GM18519 (cell line): Measurements from ENCODE around the gene INTS7.
"Not testable (repeated sequence)": the region's sequence is repeated elsewhere in the genome, so short reads cannot be mapped to it uniquely, and the experiment has no call there.

Source experiments
- ATAC-seq: cut with Tn5 transposase; IDR thresholded peaks from one replicate; pipeline ENCODE4 v1.9.1; 2021; ENCODE audit warnings: mild to moderate bottlenecking, moderate library complexity; ENCODE audit not compliant: unreplicated experiment, low FRiP score

Gene INTS7

GRCh38 chr1:211985556-211986264, 49.6 kb downstream of the INTS7 start:
- ATAC-seq: no peak

DNA sequence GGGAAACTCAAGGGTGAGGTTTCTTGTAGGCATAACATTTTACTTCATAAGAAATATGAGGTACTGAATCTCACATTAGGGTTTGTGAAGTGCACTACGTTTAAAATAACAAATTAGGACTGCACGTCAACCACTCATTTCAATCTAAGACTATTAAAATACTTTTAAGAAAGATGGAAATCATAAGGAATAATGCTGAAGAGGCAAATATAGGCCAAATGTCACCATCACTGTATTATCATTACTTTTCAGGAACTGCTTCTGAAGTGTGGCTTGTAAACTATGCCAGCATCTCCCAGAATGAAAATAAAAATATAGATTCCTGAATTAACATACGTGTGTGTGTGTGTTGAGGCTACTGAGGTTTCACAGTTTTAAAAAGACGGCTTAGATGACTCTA, 56.8 kb downstream of the INTS7 start:
- no peak for ATAC-seq

DNA sequence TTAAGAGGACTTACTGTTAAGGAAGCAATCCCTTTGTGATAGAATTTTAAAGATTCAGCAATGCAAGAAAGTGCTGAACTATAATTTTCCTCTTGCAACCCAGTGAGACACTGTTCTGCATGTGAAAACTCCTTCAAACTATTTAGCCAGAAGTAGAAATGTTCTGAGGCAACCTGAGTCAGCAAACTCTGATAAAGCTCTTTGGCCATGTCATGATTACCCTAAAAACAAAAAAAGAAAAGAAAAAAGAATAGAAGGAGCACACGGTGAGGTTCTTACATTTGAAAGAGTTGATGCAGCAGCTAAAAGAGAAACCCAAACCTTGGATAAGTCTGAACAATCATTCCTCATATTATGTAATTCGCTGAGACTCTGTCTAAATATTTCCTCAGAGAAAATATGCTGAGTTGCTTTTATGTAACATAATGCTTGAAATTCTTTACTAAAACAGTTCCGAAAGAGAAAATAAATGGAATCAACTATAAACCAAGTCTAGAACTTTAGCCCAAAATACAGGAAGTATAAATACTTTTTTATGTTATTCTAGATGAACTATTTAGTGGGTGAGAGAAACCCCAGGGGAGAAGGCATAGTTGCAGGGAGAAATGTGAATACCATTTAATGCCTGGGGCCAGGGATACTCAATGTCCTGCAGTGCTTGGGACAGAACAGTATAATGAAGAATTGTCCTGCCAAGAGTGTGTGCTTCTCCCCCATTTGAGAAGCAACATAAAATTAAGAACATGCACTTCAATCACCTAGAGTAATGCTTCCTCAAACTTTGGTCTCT, 60.0 kb downstream of the INTS7 start:
- ATAC-seq: no peak

DNA sequence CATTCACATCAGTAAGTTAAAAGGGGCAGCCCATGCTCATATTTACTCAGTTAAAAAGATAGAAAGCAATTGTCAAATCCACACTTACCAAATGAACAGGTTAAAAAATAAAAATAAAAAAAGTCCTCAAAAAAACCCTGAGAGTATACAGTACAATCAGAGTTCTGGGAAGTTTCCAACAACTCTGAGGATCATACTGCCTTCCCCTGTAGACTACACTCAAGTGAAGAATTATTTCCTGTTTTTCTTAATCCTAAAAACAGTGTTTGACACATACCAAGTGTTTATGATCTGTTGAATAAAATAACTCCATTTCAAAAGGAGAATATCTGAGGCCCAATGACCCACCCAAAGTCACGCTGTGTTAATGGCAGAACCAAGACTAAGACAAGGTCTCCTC, 61.8 kb downstream of the INTS7 start:
- ATAC-seq: no peak

- no peak for ATAC-seq
Measured at GRCh38 chr1:211968200-211968834, 67.0 kb downstream of the INTS7 start.

DNA sequence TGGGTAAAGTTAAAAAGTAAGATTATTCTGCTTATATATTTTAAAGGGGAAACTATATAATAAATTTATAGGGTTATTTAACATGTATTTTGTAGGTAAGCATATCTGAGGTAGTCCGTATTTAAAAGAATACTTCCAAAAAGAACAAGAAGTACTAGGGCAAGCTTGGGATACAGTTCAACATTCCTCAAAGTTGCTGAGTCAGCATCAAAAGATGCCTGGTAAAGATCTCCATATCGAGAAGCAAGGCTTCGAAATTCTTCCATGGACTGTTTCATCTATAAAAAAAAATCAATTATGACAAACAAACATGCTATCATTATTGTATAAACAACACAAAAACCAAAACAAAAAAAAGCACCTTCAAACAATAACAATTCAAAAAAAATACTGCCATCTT, 67.7 kb downstream of the INTS7 start:
- ATAC-seq: no peak

DNA sequence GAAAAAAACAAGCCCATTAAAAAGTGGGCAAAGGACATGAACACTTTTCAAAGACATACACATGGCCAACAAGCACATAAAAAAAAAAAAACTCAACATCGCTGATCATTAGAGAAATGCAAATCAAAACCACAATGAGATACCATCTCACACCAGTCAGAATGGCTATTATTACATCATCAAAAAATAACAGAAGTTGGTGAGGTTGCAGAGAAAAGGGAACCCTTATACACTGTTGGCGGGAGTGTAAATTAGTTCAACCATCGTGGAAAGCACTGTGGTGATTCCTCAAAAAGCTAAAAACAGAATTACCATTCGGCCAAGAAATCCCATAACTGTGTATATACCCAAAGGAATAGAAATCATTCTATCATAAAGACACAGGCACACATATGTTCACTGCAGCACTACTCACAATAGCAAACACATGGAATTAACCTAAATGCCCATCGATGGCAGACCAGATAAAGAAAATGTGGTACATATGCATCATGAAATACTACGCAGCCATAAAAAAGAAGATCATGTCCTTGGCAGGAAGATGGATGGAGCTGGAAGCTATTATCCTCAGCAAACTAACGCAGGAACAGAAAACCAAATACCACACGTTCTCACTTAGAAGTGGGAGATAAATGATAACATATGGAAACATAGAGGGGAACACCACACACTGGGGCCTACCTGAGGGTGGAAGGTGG, 70.1 kb downstream of the INTS7 start:
- no peak for ATAC-seq

- no peak for ATAC-seq
Measured at GRCh38 chr1:211959680-211960079, 75.7 kb downstream of the INTS7 start.

DNA sequence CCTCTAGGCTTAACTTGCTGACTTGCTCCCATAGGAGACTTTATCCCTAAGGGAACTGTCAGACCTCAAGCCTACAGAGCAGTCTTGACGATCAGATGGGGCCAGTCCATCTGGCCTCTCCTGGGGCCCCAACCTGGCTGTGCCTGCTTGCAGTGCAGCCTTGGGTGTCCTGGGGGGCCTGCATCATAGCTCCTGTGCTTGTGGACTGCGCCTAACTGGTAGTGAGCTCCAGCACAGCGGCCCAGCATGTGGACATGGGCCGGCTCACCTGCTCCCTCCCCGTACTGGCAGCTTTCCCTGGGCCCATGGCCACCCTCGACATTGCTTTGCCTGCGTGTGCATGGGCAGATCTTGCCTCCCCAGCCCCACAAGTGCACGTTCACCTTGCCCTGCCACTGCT, 76.1 kb downstream of the INTS7 start:
- no peak for ATAC-seq

- ATAC-seq: not testable (repeated sequence)
Measured at GRCh38 chr1:211954028-211954427, 81.3 kb downstream of the INTS7 start.

DNA sequence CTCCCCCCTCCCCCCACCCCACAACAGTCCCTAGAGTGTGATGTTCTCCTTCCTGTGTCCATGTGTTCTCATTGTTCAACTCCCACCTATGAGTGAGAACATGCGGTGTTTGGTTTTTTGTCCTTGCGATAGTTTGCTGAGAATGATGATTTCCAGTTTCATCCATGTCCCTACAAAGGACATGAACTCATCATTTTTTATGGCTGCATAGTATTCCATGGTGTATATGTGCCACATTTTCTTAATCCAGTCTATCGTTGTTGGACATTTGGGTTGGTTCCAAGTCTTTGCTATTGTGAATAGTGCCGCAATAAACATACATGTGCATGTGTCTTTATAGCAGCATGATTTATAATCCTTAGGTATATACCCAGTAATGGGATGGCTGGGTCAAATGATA, 81.8 kb downstream of the INTS7 start:
- ATAC-seq: not testable (repeated sequence)

- ATAC-seq: no peak
Measured at GRCh38 chr1:211952299-211952698, 83.1 kb downstream of the INTS7 start.

- peak; percentile 80 for ATAC-seq
Measured at GRCh38 chr1:211951856-211952255, 83.5 kb downstream of the INTS7 start.

DNA sequence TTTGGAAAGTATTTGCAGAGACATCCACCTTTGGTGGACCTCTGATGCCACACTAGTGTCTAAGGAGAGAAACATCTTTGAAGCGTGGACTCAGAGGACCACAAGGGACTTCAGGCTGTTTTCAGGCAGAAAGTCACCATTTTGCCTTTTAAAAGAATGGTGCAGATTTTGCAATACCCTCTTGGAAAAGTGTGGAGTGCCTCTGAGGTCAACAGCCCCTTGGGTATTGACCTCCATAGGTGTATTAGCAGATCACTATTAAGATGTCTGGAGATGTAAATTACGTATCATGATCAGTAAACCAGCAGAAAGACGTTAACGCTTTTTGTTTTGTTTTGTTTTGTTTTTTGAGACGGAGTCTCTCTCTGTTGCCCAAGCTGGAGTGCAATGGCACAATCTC, 87.0 kb downstream of the INTS7 start:
- ATAC-seq: no peak

GRCh38 chr1:211947396-211948295, 87.7 kb downstream of the INTS7 start:
- no peak for ATAC-seq

DNA sequence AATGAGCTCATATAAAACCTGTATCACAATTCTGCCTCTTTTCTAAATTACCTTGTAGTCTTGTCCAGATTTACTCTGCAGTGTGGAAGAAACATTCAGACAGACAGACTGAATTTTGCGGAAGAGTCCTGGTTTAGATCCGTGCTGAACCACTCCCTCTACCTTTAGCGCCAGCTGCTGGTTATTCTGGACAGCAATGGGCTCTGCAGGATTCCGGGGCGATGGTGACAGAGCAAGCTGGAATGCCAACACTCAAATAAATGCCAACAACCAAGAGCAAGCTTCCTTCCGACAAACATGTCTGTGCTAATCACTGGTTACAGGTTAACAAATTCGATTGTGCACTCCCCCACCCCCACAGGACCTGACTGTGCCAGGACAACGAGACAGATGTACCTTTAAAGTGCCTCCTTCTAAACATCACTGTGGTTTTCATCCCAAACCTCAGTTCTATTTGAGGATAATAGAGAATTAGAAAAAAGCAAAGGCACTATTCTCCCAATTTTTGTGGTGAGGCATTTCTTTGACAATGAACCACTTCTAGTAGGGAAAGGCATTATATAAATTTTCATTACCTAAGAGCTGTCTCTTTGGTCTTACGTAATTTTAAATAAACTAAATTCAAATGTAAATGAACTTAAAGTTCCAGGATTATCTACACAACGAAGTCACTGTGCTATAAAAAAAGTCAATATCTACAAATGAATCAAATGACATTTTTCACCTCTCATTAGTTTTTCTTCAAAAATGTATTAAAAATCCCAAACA, 90.4 kb downstream of the INTS7 start:
- no peak for ATAC-seq

GRCh38 chr1:211942583-211942982, 92.8 kb downstream of the INTS7 start:
- ATAC-seq: no peak

GRCh38 chr1:211939876-211940468, 95.4 kb downstream of the INTS7 start:
- peak; percentile 71 for ATAC-seq

DNA sequence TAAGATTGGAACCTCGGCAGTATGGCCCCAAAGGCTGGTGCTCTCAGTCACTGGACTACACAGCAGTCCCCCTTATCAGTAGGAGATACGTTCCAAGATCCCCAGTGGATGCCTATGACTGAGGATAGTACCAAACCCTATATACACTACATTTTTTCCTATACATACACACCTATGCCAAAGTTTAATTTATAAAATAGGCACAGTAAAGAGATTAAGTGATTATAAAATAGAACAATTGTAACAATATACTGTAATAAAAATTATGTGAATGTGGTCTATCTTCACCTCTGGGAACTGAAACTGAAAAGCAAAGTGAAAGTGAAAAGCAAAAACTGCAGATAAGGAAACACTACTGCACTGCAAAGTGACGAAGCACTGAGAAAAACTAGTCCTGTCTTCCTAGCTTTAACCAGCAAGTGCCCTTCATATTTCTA, 96.8 kb downstream of the INTS7 start:
- no peak for ATAC-seq
